HG02610 (cell line): Measurements from ENCODE around the gene KCNMA1.
"Not testable (repeated sequence)": the region's sequence is repeated elsewhere in the genome, so short reads cannot be mapped to it uniquely, and the experiment has no call there.

ENCODE experiments used
- ATAC-seq: cut with Tn5 transposase; IDR thresholded peaks from one replicate; pipeline ENCODE4 v1.9.1; 2021; ENCODE audit warnings: mild to moderate bottlenecking, moderate library complexity; ENCODE audit not compliant: unreplicated experiment

KCNMA1 gene

GRCh38 chr10:77588886-77589285 is 48.7 kb downstream of the KCNMA1 start:
- no peak for ATAC-seq

DNA sequence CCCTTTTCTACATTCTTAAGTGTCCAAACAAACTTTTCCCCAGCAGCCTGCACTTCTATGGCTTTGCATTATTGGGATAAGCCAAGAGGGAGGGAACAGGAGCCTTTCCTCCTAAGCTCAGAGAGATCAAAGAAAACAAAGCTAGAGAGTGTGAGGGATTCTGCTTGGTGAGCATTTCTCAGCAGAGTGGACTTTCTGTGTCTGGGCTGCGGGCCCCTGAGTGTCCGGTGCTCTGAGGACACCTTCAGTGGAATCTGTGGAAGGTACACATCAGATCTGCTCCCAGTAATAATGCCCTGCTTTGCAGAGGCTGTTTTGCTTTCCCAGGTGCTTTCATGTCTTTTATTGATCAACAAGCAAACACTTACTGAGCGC is 50.2 kb downstream of the KCNMA1 start:
- ATAC-seq, result no peak

DNA sequence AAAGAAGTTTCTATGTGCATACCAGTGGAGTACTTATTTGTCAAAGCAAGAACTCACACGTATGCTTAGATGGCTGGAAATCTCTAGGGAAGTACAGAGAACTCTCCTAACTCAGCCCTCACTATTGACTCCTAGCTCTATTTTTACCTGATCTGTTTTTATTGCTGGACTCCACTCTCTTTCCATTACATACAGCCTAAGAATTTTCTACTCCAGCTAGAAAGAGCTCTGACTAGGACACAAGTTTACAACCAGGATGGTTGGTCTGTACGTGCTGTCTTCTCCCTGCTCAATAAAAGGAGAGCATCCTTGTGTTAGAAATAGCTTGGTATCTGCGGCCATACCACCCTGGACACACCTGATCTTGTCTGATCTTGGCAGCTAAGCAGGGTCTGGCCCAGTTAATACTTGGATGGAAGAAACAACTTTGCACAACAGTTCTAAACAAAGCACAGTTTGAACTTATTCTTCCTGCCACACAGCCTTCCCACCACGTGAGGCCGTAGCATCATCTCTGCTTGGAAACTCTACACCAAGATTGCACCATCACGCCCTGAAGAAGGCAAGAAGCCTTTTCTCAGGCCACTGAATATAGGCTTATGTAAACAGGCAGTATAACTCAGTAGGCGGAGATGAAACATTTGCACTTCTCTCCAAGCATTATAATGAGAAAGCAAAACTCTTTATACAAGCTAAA is 50.7 kb downstream of the KCNMA1 start:
- ATAC-seq, result no peak

- ATAC-seq, result no peak
These were observed 52.7 kb downstream of the KCNMA1 start for GRCh38 chr10:77584938-77585337.

GRCh38 chr10:77583527-77583926 is 54.1 kb downstream of the KCNMA1 start:
- no peak for ATAC-seq

DNA sequence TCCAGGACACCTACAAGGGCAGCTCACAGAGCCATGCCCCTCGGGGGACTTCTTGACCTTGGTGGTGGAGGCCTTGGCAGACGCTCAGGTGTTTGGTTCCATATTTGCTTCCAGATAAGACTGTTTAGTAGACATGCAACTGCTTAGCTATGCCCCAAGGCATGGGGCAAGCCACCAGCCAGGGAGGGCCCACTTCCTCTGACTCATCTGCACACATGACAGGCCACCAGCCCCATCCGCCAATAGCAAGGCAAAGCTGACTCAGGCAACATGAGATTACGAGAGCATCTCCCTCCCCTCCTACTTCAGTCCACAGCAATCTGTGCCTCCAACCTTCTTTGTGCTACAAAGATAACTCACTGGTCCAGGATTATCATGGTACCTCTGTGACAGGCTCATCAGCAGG is 54.9 kb downstream of the KCNMA1 start:
- no peak for ATAC-seq

GRCh38 chr10:77581738-77582137 is 55.9 kb downstream of the KCNMA1 start:
- no peak for ATAC-seq

DNA sequence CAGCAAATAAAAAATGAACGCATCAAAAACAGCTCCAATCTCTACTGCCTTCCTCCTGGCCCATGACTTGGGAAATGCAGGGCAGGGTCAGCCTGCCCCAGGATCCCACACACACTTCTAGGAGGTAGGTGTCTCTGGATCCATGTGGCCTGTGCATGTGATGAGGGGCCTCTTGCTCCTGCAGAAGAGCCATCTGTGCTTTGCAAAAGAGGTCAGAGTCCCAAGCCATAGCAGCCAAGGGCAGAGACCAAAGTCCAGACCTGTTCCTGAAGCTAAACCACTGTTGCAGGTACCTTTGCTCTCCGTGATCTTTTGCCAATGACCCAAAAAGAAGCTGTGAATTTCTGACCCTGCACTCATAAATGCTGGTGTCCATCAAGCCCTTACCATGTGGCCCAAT is 57.1 kb downstream of the KCNMA1 start:
- no peak for ATAC-seq

GRCh38 chr10:77578583-77579227 is 58.9 kb downstream of the KCNMA1 start:
- ATAC-seq, result no peak

DNA sequence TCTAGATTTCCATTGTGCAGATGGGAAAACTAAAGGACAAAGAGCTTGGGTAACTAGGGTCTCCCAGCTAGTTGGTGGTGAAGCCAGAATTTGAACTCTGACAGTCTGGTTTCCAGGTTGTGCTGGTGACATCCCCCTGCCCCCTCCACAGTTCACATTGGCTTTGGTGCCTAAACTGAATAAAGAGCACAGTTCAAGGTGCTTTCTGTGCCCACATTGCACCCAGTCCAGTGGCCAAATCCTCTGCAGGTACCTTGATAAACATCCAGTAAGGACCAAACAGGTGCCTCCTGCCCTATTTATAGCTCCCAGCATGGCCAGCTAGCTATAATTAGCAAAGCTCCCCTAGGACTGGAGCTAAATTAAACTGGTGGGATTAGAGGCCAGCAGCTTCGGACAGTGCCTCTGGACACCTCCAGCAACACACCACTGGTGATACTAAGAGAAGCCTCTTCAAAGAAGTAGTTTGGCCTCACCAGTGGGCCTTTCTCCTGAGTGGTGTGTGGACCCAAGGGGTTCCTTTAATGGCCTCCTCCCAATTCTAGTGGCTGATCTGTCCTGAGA is 59.9 kb downstream of the KCNMA1 start:
- ATAC-seq, result no peak

DNA sequence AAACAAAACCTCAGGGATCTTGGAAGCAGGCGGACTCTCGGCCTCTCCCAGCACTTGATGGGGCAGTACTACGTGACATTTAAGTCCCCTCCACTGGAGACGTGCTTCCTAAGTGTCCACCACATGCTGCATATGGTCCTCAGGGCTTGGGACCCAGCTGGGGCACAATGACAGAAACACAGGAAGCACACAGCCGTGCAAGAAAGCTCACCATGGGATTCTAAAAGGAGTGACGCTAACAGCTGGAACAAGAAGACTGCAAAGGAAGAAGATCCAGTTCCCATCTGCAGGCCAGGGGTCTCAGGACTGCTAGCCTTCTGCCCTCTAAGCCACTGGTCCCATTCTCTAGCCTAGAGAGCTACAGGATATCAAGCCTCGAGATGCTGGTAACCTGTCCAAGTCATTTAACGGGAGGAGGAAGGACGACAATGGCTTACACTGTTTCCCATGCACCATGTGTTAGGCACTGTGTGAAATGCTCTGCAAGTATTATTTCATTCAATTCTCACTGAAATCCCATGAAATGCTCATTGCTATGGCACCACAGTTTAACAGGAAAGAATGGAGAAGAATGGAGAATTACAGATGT is 61.1 kb downstream of the KCNMA1 start:
- ATAC-seq, result no peak

- ATAC-seq, result no peak
These were observed 61.6 kb downstream of the KCNMA1 start for GRCh38 chr10:77576007-77576367.

GRCh38 chr10:77575271-77576006 is 62.2 kb downstream of the KCNMA1 start:
- no peak for ATAC-seq

DNA sequence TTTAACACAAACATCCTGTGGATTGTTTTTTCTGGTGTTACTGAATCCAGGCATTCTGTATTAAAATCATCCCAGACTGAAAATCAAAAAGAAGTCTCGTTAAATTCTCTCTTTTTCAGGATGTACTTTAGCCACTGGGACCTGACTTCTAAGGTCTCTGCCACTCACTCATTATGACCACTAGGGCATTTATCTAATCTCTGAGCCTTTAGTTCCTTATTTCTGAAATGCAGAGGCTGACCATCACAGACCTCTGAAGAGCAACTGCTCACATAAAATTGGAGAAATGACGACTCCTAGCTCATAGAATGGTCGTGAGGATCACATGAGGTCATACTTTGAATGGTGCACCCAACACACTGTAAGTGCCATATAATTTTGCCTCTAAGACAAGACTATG is 63.2 kb downstream of the KCNMA1 start:
- ATAC-seq, result no peak

- ATAC-seq, result not testable (repeated sequence)
These were observed 65.1 kb downstream of the KCNMA1 start for GRCh38 chr10:77572520-77572919.

GRCh38 chr10:77571490-77571889 is 66.1 kb downstream of the KCNMA1 start:
- no peak for ATAC-seq

- ATAC-seq, result no peak
These were observed 70.6 kb downstream of the KCNMA1 start for GRCh38 chr10:77566914-77567566.

- no peak for ATAC-seq
These were observed 71.4 kb downstream of the KCNMA1 start for GRCh38 chr10:77566236-77566635.

DNA sequence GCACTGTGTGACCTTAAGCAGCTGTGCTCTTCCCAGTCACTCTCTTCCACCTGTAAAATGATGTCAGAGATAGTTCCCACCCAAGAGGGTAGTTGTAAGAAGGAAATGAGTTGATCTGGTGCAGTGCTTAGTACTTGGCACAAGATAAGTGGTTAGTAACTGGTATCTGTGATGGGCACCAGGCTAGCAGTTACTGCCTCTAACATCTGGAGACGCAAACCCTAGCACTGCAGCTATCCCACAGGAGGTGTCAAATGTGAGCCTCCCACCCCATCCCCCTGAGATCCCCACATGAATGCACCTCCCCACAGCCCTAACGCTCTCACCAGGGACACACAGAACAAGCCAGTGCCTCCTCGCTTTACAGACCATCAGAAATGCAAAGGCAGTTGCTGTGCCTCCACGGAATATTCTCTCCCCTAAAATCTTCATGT is 72.0 kb downstream of the KCNMA1 start:
- ATAC-seq, result no peak

DNA sequence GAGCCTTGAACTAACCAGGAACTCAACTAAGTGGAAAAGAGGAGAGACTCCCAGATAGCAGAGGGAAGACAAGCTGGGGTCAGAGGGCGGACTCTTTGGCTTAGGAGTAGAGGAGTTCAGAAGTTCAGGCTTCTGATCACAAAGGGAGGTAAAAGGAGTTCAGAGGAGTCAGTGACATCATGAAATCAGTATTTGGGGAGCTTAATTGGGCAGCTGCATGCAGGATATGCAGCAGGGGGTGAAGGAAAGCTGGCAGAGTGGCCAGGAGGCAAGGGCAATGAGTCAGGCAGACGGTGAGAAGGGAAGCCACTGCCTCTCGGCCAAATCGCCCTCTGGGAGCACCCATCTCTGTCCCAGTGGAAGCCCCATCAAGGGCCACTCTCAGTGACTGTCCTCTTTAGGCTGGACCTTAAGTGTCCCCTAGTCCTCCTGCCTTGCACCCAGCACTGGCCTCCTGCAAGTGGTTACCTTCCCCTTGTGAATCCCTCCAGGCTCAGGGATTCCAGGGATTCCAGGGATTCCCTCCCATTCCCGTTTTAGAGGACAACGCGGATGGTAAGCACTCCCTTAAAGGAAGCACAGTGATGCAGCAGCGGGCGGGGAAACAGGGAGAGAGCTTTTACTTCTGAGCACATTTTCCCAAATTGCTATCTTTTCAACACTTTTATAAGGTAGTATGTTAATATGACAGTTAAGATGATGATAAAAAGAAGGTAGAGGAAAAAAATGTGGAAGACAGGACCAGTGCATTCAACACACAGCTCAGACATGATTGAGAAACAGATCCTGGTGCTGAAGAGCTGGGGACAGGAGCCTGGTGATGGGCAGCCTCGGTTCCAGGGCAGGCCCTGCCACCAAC is 72.6 kb downstream of the KCNMA1 start:
- ATAC-seq, result no peak
